ENCODE data around the gene PROCR.
"Not testable (repeated sequence)": the region's sequence is repeated elsewhere in the genome, so short reads cannot be mapped to it uniquely, and the experiment has no call there.

The PROCR gene

DNA sequence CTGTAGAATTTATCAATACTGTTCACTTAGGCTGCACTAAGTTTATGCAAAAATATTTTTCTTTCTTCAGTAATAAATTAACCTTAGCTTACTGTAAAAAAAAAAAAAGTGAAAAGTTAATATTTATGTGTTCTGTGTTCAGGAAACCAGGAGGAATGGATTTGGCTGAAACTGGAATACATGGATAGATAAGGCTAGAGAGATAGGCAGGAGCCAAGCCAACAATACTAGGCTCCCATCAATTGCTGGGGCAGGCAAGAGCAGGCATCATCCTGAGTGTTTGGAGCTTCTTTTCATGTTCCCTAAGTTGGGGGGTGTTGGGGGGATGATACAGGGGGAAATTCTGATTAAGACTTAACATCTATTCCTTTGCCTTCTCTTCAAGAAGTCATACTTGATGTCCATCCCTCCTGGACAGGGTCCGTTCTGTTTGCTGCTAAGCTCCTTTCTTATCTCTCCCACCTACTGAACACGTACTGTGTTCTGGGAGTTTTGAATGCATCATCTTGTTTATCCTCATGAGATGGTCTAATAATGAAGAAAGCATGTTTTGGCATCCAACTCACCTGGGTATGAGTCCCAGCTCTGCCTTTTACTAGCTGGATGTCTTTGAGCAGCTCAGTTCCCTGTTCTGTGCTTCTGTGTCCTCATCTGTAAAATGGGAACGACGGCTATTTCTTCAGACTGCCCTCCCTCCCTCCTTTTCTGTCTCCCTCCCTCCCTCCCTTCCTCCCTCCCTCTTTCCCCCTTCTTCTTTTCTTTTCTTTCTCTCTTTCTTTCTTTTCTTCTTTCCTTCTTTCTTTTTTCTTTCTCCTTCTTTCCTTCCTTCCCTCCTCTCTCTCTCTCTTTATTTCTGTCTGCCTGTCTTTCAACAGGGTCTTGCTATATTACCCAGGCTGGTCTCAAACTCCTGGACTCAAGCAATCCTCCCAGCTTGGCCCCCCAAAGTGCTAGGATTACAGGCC is 6.4 kb upstream of the PROCR start:
- DNase-seq (ENCODE audit: low read depth): no peak

- no peak for DNase-seq (ENCODE audit: low read depth)
These were observed 5.5 kb upstream of the PROCR start for GRCh38 chr20:35166242-35166830.

GRCh38 chr20:35167787-35168186 is 4.1 kb upstream of the PROCR start:
- no peak for DNase-seq (ENCODE audit: low read depth)

- not testable (repeated sequence) for DNase-seq (ENCODE audit: low read depth)
These were observed 3.0 kb upstream of the PROCR start for GRCh38 chr20:35168701-35169409.

DNA sequence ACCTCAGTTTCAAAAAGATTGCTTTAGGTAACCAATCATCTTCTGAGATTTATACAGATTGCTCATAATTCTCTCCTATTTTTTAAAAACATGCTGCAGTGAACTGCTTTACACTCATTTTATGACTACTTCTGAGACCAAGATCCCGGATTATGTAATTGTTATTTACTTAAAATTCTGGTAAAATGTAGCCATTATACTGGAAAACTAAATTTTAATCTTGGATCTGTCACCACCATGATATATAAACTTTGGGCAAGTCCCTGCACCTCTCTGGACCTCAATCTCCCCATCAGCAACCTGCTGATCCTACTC is 477 bp upstream of the PROCR start:
- no peak for DNase-seq (ENCODE audit: low read depth)

GRCh38 chr20:35172434-35172806 is 548 bp downstream of the PROCR start:
- no peak for DNase-seq (ENCODE audit: low read depth)

DNA sequence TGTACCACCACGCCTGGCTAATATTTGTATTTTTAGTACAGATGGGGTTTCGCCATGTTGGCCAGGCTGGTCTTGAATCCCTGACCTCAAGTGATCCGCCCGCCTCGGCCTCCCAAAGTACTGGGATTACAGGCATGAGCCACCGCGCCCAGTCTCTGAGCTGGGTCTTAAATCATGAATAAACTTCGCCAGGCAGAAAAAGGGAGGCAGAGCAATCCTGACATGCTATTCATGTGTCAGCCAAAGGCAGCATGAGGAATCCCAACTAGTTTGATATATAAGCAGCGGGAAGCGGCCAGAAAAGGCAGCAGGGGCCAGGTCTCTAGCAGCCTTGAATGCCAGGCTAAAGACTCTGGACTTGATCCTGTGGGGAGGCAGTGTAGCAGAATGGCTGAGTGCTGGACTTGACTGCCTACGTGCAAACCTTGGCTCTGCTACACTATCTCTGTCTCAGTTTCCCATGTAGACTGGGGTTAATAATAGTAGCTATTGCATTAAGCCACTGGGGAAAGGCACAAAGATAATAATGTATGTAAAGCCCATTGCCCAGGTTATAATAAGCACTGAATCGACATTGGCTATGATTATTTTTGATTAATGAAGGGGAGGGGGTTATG is 1.8 kb downstream of the PROCR start:
- DNase-seq (ENCODE audit: low read depth): no peak

GRCh38 chr20:35174458-35175216 is 2.8 kb downstream of the PROCR start:
- no peak for DNase-seq (ENCODE audit: low read depth)

DNA sequence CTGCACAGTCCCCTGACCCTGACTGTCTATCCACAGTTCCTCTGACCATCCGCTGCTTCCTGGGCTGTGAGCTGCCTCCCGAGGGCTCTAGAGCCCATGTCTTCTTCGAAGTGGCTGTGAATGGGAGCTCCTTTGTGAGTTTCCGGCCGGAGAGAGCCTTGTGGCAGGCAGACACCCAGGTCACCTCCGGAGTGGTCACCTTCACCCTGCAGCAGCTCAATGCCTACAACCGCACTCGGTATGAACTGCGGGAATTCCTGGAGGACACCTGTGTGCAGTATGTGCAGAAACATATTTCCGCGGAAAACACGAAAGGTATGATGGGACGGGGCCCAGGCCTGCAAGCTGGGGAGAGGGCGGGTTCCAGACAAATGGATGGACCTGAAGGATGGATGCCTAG is 4.3 kb downstream of the PROCR start:
- no peak for DNase-seq (ENCODE audit: low read depth)

DNA sequence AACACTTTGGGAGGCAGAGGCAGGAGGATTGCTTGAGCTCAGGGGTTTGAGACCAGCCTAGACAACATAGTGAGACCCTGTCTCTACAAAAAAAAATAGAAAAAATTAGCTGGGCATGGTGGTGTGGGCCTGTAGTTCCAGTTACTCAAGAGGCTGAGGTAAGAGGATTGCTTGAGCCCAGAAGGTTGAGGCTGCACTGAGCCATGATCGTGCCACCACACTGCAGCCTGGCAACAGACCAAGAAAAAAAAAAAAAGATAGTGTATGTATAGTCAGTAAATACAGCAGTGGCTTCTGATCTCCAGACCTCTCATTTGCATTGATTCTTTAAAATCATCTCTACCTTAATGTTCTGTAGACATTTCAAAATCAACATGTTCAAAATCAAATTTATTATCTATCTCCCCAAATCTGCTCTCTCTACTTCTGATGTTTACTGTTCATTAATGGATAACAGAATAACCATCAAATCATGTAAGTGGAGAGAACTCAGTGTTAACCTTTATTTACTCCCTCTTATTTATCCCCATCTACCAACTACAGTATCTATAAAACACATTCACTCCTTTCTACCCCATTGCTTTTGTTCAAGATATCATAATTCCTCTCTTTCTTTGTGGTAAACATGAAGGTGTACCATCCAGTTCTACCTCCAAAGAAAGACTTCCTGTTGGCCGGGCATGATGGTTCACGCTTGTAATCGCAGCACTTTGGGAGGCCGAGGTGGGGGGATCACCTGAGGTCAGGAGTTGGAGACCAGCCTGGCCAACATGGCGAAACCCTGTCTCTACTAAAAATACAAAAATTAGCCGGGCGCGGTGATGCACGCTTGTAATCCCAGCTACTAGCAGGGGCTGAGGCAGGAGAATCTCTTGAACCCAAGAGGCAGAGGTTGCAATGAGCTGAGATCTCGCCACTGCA is 7.7 kb downstream of the PROCR start:
- DNase-seq (ENCODE audit: low read depth): no peak

GRCh38 chr20:35180266-35180665 is 8.4 kb downstream of the PROCR start:
- no peak for DNase-seq (ENCODE audit: low read depth)

DNA sequence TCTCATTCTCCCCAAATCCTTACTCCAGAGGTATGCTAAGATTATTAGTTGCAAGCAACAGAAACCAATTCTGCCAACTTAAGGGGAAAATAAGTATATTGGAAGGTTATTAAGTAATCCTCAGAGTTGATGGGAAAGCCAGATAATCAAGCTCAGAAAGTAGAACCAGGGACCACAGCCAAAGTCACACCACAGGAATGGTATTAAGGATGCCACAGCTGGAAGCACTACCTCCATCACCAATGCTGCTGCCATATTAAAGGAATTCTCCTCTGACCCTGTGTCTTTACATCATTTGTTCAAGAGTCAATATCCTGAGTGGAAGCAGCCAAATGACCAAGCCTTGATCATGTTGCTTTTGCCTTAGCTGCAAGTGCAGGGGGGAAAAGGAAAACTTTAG is 9.9 kb downstream of the PROCR start:
- DNase-seq (ENCODE audit: low read depth): no peak

GRCh38 chr20:35186691-35187289 is 14.9 kb downstream of the PROCR start:
- DNase-seq (ENCODE audit: low read depth): not testable (repeated sequence)

DNA sequence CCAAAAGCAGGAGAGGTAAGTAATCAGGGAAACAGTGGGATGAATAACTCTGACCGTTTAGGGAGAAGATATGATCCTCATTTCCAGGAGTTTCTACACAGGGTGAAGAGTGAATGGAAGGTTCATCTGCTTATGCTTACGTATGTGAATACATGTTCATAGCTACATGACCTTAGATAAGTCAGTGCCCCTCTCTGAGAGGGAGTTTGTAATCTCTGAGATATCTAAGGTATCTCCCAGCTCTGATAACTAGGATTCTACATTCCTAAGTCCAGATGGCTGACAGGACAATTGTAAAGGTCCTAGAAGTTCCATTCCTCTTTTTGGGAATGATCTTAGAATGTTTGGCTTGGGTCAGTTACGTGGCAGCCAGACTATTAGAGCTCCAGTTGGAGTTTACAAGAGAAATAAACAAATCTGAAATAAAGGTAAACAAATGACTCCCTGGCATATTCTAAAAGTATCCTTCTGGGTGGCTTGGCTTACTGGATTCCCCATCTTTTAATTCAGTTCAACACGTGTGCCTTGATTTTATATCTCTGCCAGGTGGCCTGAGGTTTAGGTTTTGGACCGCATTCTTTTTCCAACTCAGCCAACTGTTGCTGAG is 15.8 kb downstream of the PROCR start:
- DNase-seq (ENCODE audit: low read depth): no peak

GRCh38 chr20:35189223-35189622 is 17.4 kb downstream of the PROCR start:
- DNase-seq (ENCODE audit: low read depth): not testable (repeated sequence)

- DNase-seq (ENCODE audit: low read depth): no peak
These were observed 18.7 kb downstream of the PROCR start for GRCh38 chr20:35190556-35190955.

- no peak for DNase-seq (ENCODE audit: low read depth)
These were observed 19.7 kb downstream of the PROCR start for GRCh38 chr20:35191419-35192117.

- DNase-seq (ENCODE audit: low read depth): no peak
These were observed 20.4 kb downstream of the PROCR start for GRCh38 chr20:35192118-35192872.
